ENCODE results near the gene PVALEF. TPM values are rescaled to one million over a fixed set of nuclear protein-coding genes. Genes with fewer than 3 reads are reported as not detected.

Gene PVALEF
- total RNA-seq, 2 donors from 2014 or later = not detected

DNA sequence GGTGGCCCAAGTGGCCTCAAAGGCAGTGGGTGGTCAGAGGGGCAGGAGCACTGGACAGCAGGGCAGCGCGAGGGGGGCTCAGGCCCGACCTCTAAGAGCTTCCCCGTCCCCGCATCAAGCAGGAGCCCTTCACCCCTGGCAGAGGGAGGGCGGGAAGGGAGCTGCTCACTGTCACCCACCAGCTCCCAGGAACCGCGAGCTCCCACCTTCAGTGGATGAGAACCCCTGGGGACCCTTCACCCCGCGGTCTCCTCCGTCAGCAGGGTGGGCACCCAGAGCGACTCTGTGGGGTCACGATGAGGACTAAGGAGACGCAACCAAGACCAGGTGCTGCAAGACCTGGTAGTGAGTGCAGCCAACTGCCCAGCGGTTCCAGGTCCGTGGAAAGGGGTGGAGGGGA is 43.8 kb downstream of the PVALEF start:
- Histone ChIP-seq H3K4me1 (replicated peaks) (no peaks in the 10 kb centered on the region), H3K27ac (no peak overlapping the region), H3K9me3 (no peaks in the 10 kb centered on the region), H3K27me3 (replicated peaks; ENCODE audit: insufficient read depth) (no peaks in the 10 kb centered on the region), H3K4me3 (no peak overlapping the region), H3K36me3 (no peaks in the 10 kb centered on the region)
- DNase-seq (ENCODE audit: low spot score) = no peak
- WGBS = 93% methylated on average over 15 of the region's 16 CpGs
- intact Hi-C loops (cut with DNase I) = no loop called here
- TF ChIP-seq POLR2AphosphoS5 (IDR thresholded peaks at IDR 0.05) (no peak), POLR2A (IDR thresholded peaks at IDR 0.05) (no peak)
- TF ChIP-seq, protein P1, sequence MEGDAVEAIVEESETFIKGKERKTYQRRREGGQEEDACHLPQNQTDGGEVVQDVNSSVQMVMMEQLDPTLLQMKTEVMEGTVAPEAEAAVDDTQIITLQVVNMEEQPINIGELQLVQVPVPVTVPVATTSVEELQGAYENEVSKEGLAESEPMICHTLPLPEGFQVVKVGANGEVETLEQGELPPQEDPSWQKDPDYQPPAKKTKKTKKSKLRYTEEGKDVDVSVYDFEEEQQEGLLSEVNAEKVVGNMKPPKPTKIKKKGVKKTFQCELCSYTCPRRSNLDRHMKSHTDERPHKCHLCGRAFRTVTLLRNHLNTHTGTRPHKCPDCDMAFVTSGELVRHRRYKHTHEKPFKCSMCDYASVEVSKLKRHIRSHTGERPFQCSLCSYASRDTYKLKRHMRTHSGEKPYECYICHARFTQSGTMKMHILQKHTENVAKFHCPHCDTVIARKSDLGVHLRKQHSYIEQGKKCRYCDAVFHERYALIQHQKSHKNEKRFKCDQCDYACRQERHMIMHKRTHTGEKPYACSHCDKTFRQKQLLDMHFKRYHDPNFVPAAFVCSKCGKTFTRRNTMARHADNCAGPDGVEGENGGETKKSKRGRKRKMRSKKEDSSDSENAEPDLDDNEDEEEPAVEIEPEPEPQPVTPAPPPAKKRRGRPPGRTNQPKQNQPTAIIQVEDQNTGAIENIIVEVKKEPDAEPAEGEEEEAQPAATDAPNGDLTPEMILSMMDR (IDR thresholded peaks at IDR 0.05) = no peak

DNA sequence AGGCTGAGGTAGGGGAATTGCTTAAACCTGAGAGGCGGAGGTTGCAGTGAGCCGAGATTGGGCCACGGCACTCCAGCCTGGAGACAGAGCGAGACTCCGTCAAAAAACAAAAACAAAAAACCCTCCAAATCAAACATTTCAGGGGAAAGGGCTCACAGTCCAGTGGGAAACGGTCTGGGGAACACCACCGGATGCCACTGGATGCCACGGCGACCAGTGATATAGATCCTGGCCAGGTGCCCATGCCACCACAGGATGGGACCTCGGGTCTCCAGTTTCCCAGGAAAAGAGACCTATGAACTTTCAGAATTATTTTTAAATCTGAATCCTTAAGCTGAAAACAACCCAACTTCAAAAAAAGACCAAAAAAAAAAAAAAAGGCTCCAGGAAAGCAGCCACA is 45.2 kb downstream of the PVALEF start:
- intact Hi-C loops (cut with DNase I) = no loop called here
- DNase-seq (ENCODE audit: low spot score) = no peak
- WGBS = 81% methylated on average over 10 of the region's 10 CpGs

DNA sequence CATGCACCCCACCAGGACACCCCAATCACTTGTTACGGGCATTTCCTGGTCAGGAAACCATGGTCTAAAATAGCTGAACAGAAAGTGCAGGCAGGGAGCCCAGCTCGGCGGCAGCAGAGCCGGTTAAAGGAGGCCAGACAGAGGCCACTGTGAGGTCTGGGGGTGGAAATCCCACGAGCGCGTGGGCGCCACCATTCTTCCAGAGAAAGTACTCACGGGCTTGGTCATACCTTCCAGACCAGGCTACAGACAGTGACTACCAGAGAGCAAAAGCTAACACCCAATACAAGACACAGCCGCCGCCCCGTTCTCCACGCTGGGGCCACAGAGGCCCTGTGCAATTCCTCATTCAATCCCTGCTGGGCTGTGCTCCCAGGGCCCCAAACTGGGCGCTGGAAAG is 45.6 kb downstream of the PVALEF start:
- no peak overlapping the region for H3K27ac ChIP-seq
- WGBS = 79% methylated on average over 14 of the region's 14 CpGs

More for the DNA sequence above, 45.2 kb downstream of the PVALEF start:
- TF ChIP-seq, protein P1 (IDR thresholded peaks at IDR 0.05) = no peak
- TF ChIP-seq POLR2A (IDR thresholded peaks at IDR 0.05) (no peak), POLR2AphosphoS5 (IDR thresholded peaks at IDR 0.05) (no peak)
- H3K4me3 ChIP-seq = no peak overlapping the region
- H3K27ac ChIP-seq = no peak overlapping the region
- no peaks in the 10 kb centered on the region for H3K4me1 ChIP-seq (replicated peaks)
- no peaks in the 10 kb centered on the region for H3K36me3 ChIP-seq
- H3K27me3 ChIP-seq (replicated peaks; ENCODE audit: insufficient read depth) = no peaks in the 10 kb centered on the region
- no peaks in the 10 kb centered on the region for H3K9me3 ChIP-seq

DNA sequence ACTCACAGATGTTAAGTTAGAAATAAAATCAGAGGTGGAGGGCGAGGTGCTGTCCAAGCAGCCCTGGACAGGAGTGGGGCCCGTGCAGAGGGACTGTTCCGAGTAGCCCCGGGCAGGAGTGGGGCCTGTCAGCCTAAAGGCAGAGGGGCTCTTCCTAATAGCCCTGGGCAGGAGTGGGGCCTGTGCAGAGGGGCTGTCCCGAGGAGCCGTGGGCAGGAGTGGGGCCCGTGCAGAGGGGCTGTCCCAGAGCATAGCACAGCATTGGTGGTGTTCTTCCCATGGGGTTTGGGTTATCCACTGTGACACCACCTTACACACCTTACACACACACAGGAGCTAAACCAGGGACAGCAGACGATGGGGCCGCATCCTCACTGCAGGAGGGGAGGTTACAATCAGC is 47.1 kb downstream of the PVALEF start:
- Histone ChIP-seq H3K27me3 (replicated peaks; ENCODE audit: insufficient read depth) (no peaks in the 10 kb centered on the region), H3K4me3 (no peak overlapping the region), H3K27ac (no peak overlapping the region), H3K4me1 (replicated peaks) (no peaks in the 10 kb centered on the region), H3K36me3 (no peaks in the 10 kb centered on the region), H3K9me3 (no peaks in the 10 kb centered on the region)
- TF ChIP-seq POLR2AphosphoS5 (IDR thresholded peaks at IDR 0.05) (no peak), POLR2A (IDR thresholded peaks at IDR 0.05) (no peak)
- TF ChIP-seq, protein P1 (IDR thresholded peaks at IDR 0.05) = no peak
- intact Hi-C loops (cut with DNase I) = no loop called here
- no peak for DNase-seq (ENCODE audit: low spot score)
- 85% methylated on average over 9 of the region's 9 CpGs for WGBS

More for the DNA sequence above, 45.6 kb downstream of the PVALEF start:
- intact Hi-C loops (cut with DNase I) = no loop called here
- TF ChIP-seq POLR2A (IDR thresholded peaks at IDR 0.05) (no peak), POLR2AphosphoS5 (IDR thresholded peaks at IDR 0.05) (no peak)
- TF ChIP-seq, protein P1 (IDR thresholded peaks at IDR 0.05) = no peak
- H3K4me3 ChIP-seq = no peak overlapping the region
- H3K36me3 ChIP-seq = no peaks in the 10 kb centered on the region
- DNase-seq (ENCODE audit: low spot score) = no peak
- H3K27me3 ChIP-seq (replicated peaks; ENCODE audit: insufficient read depth) = no peaks in the 10 kb centered on the region
- no peaks in the 10 kb centered on the region for H3K4me1 ChIP-seq (replicated peaks)
- H3K9me3 ChIP-seq = no peaks in the 10 kb centered on the region

DNA sequence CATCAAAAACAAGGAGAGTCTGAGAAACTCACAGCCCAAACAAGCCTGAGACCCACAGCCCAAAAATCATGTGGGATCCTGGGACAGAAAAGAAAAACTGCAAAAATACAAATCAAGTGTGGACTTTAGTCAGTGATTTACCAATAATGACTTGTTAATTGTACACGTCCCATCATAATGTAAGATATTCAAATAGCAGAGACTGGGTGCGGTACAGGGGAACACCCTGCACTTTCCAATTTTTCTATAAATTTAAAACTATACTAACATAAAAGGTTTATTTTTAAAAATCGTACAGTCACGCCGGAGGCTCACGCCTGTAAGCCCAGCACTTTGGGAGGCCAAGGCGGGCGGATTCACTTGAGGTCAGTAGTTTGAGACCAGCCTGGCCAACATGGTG is 48.7 kb downstream of the PVALEF start:
- WGBS = 95% methylated on average over 8 of the region's 8 CpGs
- Histone ChIP-seq H3K27me3 (replicated peaks; ENCODE audit: insufficient read depth) (no peaks in the 10 kb centered on the region), H3K36me3 (no peaks in the 10 kb centered on the region), H3K9me3 (no peaks in the 10 kb centered on the region), H3K27ac (no peak overlapping the region), H3K4me3 (no peak overlapping the region), H3K4me1 (replicated peaks) (no peaks in the 10 kb centered on the region)
- TF ChIP-seq POLR2AphosphoS5 (IDR thresholded peaks at IDR 0.05) (no peak), POLR2A (IDR thresholded peaks at IDR 0.05) (no peak)
- TF ChIP-seq, protein P1 (IDR thresholded peaks at IDR 0.05) = no peak
- intact Hi-C loops (cut with DNase I) = no loop called here
- no peak for DNase-seq (ENCODE audit: low spot score)

All from prostate gland (tissue), 2 donors.